ENCODE data around the gene IRS1.

Gene IRS1

DNA sequence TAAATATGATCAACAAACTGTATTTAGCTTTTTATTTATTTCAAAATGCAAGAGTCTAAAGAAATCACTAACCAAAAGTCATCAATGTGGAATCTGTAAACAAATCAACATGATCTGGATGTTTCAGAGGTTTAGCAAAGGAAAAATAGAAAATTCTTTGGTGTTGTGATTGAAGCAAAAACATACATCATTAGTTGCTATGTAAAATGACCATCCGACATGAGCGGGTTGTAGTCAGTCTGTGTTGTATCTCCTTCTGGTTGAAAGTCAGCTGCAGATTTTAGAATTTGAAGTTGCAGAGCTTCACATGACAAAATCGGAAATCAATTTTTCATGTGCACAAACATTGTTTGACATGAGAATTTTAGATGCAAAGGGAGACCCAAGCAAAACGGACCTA is 63.2 kb downstream of the IRS1 start:
- TF ChIP-seq EZH2 (IDR thresholded peaks at IDR 0.05; ENCODE audit: borderline replicate concordance, low read depth, low read length, severe bottlenecking) = no peak
- TF ChIP-seq, protein P1, sequence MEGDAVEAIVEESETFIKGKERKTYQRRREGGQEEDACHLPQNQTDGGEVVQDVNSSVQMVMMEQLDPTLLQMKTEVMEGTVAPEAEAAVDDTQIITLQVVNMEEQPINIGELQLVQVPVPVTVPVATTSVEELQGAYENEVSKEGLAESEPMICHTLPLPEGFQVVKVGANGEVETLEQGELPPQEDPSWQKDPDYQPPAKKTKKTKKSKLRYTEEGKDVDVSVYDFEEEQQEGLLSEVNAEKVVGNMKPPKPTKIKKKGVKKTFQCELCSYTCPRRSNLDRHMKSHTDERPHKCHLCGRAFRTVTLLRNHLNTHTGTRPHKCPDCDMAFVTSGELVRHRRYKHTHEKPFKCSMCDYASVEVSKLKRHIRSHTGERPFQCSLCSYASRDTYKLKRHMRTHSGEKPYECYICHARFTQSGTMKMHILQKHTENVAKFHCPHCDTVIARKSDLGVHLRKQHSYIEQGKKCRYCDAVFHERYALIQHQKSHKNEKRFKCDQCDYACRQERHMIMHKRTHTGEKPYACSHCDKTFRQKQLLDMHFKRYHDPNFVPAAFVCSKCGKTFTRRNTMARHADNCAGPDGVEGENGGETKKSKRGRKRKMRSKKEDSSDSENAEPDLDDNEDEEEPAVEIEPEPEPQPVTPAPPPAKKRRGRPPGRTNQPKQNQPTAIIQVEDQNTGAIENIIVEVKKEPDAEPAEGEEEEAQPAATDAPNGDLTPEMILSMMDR (IDR thresholded peaks at IDR 0.05; ENCODE audit: borderline replicate concordance, extremely low read depth, low read length, poor library complexity, severe bottlenecking) = no peak
- no peaks in the 10 kb centered on the region for H3K4me1 ChIP-seq (ENCODE audit: insufficient read depth, low read length)
- DNase-seq (no peak), ATAC-seq (ENCODE audit: insufficient read depth, low read depth) (no peak)
- H3K4me3 ChIP-seq (ENCODE audit: low read depth in 1 of 2, low read length in 2 of 2) = no peak overlapping the region
- H2AFZ ChIP-seq (ENCODE audit: low read depth, low read length) = no peak overlapping the region
- no peak overlapping the region for H3K27ac ChIP-seq (ENCODE audit: low read length)
- H4K20me1 ChIP-seq (ENCODE audit: insufficient read depth, low read length) = no peaks in the 10 kb centered on the region
- H3K36me3 ChIP-seq (ENCODE audit: insufficient read depth, low read length) = no peaks in the 10 kb centered on the region
- no peak overlapping the region for H3K9ac ChIP-seq (ENCODE audit: low read depth, low read length)
- no peak overlapping the region for H3K4me2 ChIP-seq (ENCODE audit: insufficient read depth, low read length)
- H3K27me3 ChIP-seq (ENCODE audit: insufficient read depth, low read length, poor library complexity) = no peaks in the 10 kb centered on the region
- H3K9me3 ChIP-seq (ENCODE audit: insufficient read depth, low read length, severe bottlenecking) = no peaks in the 10 kb centered on the region
- H3K79me2 ChIP-seq (ENCODE audit: insufficient read depth, low read length) = no peaks in the 10 kb centered on the region

- no peaks in the 10 kb centered on the region for H3K9me3 ChIP-seq (ENCODE audit: insufficient read depth, low read length, severe bottlenecking)
- H3K27ac ChIP-seq (ENCODE audit: low read length) = no peak overlapping the region
- no peaks in the 10 kb centered on the region for H4K20me1 ChIP-seq (ENCODE audit: insufficient read depth, low read length)
- H2AFZ ChIP-seq (ENCODE audit: low read depth, low read length) = no peak overlapping the region
- H3K4me1 ChIP-seq (ENCODE audit: insufficient read depth, low read length) = no peaks in the 10 kb centered on the region
- TF ChIP-seq, protein P1 (IDR thresholded peaks at IDR 0.05; ENCODE audit: borderline replicate concordance, extremely low read depth, low read length, poor library complexity, severe bottlenecking) = no peak
- TF ChIP-seq EZH2 (IDR thresholded peaks at IDR 0.05; ENCODE audit: borderline replicate concordance, low read depth, low read length, severe bottlenecking) = no peak
- H3K9ac ChIP-seq (ENCODE audit: low read depth, low read length) = no peak overlapping the region
- no peak overlapping the region for H3K4me3 ChIP-seq (ENCODE audit: low read depth in 1 of 2, low read length in 2 of 2)
- no peaks in the 10 kb centered on the region for H3K36me3 ChIP-seq (ENCODE audit: insufficient read depth, low read length)
- DNase-seq (no peak), ATAC-seq (ENCODE audit: insufficient read depth, low read depth) (no peak)
- H3K27me3 ChIP-seq (ENCODE audit: insufficient read depth, low read length, poor library complexity) = no peaks in the 10 kb centered on the region
- H3K4me2 ChIP-seq (ENCODE audit: insufficient read depth, low read length) = no peak overlapping the region
- no peaks in the 10 kb centered on the region for H3K79me2 ChIP-seq (ENCODE audit: insufficient read depth, low read length)
Observed at GRCh38 chr2:226733927-226734564, 65.6 kb downstream of the IRS1 start.

DNA sequence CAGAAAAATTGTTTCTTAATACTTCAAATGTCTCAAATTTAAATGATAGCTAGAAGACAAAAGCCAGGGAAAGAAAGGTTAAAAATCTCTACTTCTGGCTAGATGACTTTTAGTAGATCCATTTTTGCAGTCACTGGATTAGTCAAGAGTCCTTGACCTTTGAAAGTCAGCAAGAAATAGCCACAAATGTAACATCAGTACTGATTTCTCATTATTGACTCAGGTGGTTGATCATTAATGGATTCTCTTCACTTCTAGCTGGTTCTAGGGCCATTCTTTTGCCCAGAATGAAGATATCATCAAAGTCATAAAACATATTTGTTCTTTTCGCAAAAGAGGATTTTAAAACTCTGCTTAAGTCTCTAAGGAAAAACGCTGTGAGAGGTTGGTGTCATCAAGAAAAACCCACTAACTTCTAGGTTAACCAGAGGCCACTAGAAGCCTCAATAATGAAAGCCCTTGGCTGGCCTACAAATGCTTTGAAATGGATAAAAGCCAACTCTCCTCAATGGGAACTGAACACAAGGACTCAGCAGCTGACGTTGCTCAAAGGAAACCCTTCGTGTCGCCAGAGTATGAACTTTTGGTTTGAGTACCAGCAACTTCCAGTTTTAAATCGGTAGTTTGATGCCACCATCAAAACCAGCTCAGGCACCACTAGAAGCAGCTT is 66.3 kb downstream of the IRS1 start:
- Histone ChIP-seq H3K79me2 (ENCODE audit: insufficient read depth, low read length) (no peaks in the 10 kb centered on the region), H3K9me3 (ENCODE audit: insufficient read depth, low read length, severe bottlenecking) (no peaks in the 10 kb centered on the region), H2AFZ (ENCODE audit: low read depth, low read length) (no peak overlapping the region), H3K4me2 (ENCODE audit: insufficient read depth, low read length) (no peak overlapping the region), H3K9ac (ENCODE audit: low read depth, low read length) (no peak overlapping the region), H4K20me1 (ENCODE audit: insufficient read depth, low read length) (no peaks in the 10 kb centered on the region), H3K27me3 (ENCODE audit: insufficient read depth, low read length, poor library complexity) (no peaks in the 10 kb centered on the region), H3K36me3 (ENCODE audit: insufficient read depth, low read length) (no peaks in the 10 kb centered on the region), H3K4me3 (ENCODE audit: low read depth in 1 of 2, low read length in 2 of 2) (no peak overlapping the region), H3K27ac (ENCODE audit: low read length) (no peak overlapping the region), H3K4me1 (ENCODE audit: insufficient read depth, low read length) (no peaks in the 10 kb centered on the region)
- ATAC-seq (ENCODE audit: insufficient read depth, low read depth) (no peak), DNase-seq (no peak)
- TF ChIP-seq EZH2 (IDR thresholded peaks at IDR 0.05; ENCODE audit: borderline replicate concordance, low read depth, low read length, severe bottlenecking) = no peak
- TF ChIP-seq, protein P1 (IDR thresholded peaks at IDR 0.05; ENCODE audit: borderline replicate concordance, extremely low read depth, low read length, poor library complexity, severe bottlenecking) = no peak
